GM23338 (cell line): Measurements from ENCODE around the gene DENND2A. TPM values are rescaled to one million over a fixed set of nuclear protein-coding genes. Genes with fewer than 3 reads are reported as not detected.

Experiments
- ATAC-seq: fragments of 200-7000 bp; cut with Tn5 transposase; 3 replicates; pipeline ENCODE4 v1.9.1; 2020
- DNase-seq: peaks from one replicate; pipeline ENCODE4 v3.0.0-alpha.2; 2015; ENCODE audit warnings: low spot score
- H2AFZ ChIP-seq: fragments of 200-600 bp; sonication (generic); 2 replicates; pipeline ENCODE4 v1.8.0; 2016; ENCODE audit warnings: antibody characterized with exemption, mild to moderate bottlenecking, moderate library complexity
- H3F3A ChIP-seq: fragments of 200-600 bp; sonication (generic); replicated peaks from 2 replicates; pipeline ENCODE4 v1.8.0; 2017; ENCODE audit warnings: antibody characterized with exemption, mixed run types, low read depth
- H3K27ac ChIP-seq: fragments of 200-600 bp; sonication (generic); 2 replicates; pipeline ENCODE4 v1.6.1; 2016; ENCODE audit warnings: low read depth
- H3K27me3 ChIP-seq: fragments of 200-600 bp; sonication (generic); 2 replicates; pipeline ENCODE4 v1.8.0; 2016; ENCODE audit warnings: mild to moderate bottlenecking, mixed run types, moderate library complexity; ENCODE audit not compliant: insufficient read depth
- H3K36me3 ChIP-seq: fragments of 200-600 bp; sonication (generic); 2 replicates; pipeline ENCODE4 v1.8.0; 2016; ENCODE audit warnings: mild to moderate bottlenecking; ENCODE audit not compliant: insufficient read depth
- H3K4me1 ChIP-seq: fragments of 200-600 bp; sonication (generic); 2 replicates; pipeline ENCODE4 v1.8.0; 2016; ENCODE audit warnings: mild to moderate bottlenecking, moderate library complexity; ENCODE audit not compliant: insufficient read depth
- H3K4me2 ChIP-seq: fragments of 200-600 bp; sonication (generic); 2 replicates; pipeline ENCODE4 v1.7.1; 2017; ENCODE audit warnings: mixed run types
- H3K4me3 ChIP-seq: fragments of 200-600 bp; sonication (generic); 2 replicates; pipeline ENCODE4 v1.6.1; 2016; ENCODE audit warnings: mixed run types
- H3K79me2 ChIP-seq: fragments of 200-600 bp; sonication (generic); replicated peaks from 2 replicates; pipeline ENCODE4 v1.8.0; 2017; ENCODE audit warnings: mild to moderate bottlenecking; ENCODE audit not compliant: insufficient read depth
- H3K9me2 ChIP-seq: fragments of 200-600 bp; sonication (generic); 2 replicates; pipeline ENCODE4 v1.8.0; 2017; ENCODE audit not compliant: insufficient read depth
- H4K20me1 ChIP-seq: fragments of 200-600 bp; sonication (generic); replicated peaks from 2 replicates; pipeline ENCODE4 v1.8.0; 2017; ENCODE audit warnings: mild to moderate bottlenecking; ENCODE audit not compliant: insufficient read depth
- H3K27ac Mint-ChIP-seq: 2 replicates; pipeline ENCODE4 v1.8.0; 2020; ENCODE audit warnings: inconsistent platforms, mild to moderate bottlenecking, moderate library complexity, mixed read lengths
- H3K27me3 Mint-ChIP-seq: 3 replicates; pipeline ENCODE4 v1.8.0; 2022; ENCODE audit warnings: low read depth, mild to moderate bottlenecking, moderate library complexity, mixed read lengths, inconsistent platforms; ENCODE audit not compliant: insufficient read depth, poor library complexity
- H3K36me3 Mint-ChIP-seq: 3 replicates; pipeline ENCODE4 v1.8.0; 2021; ENCODE audit warnings: low read depth, mild to moderate bottlenecking, inconsistent platforms, moderate library complexity, mixed read lengths
- H3K4me1 Mint-ChIP-seq: 3 replicates; pipeline ENCODE4 v1.8.0; 2020; ENCODE audit warnings: mild to moderate bottlenecking, inconsistent platforms, mixed read lengths
- H3K4me3 Mint-ChIP-seq: 3 replicates; pipeline ENCODE4 v1.8.0; 2021; ENCODE audit warnings: moderate library complexity, mild to moderate bottlenecking, inconsistent platforms, mixed read lengths
- H3K9me3 Mint-ChIP-seq: 3 replicates; pipeline ENCODE4 v1.8.0; 2020; ENCODE audit warnings: moderate library complexity, mild to moderate bottlenecking, inconsistent platforms, mixed read lengths
- CREB1 ChIP-seq: fragments of 250-450 bp; sonication (Bioruptor Pico); IDR thresholded peaks from 2 replicates; pipeline ENCODE4 v1.5.0; 2020; ENCODE audit warnings: low read depth, mild to moderate bottlenecking, moderate library complexity
- EZH2 ChIP-seq: fragments of 200-600 bp; sonication (generic); IDR thresholded peaks from one replicate; pipeline ENCODE4 v1.8.0; 2017; ENCODE audit warnings: antibody characterized with exemption, mild to moderate bottlenecking, low read depth; ENCODE audit not compliant: unreplicated experiment
- POLR2AphosphoS5 ChIP-seq: IDR thresholded peaks from 2 replicates; pipeline ENCODE4 v1.6.1; 2016; ENCODE audit warnings: antibody characterized with exemption, low read depth
- ZNF331 ChIP-seq: fragments of 250-450 bp; sonication (Bioruptor Pico); IDR thresholded peaks from 2 replicates; pipeline ENCODE4 v1.5.0; 2020; ENCODE audit warnings: low read depth, mild to moderate bottlenecking, moderate library complexity
- polyA plus RNA-seq: library from polyadenylated mRNA; unstranded; fragments of >200 nt; fragmentation: Nextera tagmentation; extraction: Ambion mirVana; gene quantifications from 2 replicates; pipeline ENCODE4 v1.2.1, GENCODE V29; 2016
- total RNA-seq: library from RNA; depleted of rRNA; stranded (reverse); fragments of >200 nt; shearing (Covaris generic); gene quantifications from 2 replicates; pipeline ENCODE4 v1.2.3, GENCODE V29; 2014
- TF ChIP-seq, protein P1 (sequence below): fragments of 250-450 bp; sonication (Bioruptor Pico); IDR thresholded peaks from 2 replicates; pipeline ENCODE4 v1.5.0; 2020; ENCODE audit warnings: mild to moderate bottlenecking, moderate library complexity
- TF ChIP-seq, protein P2 (sequence below): IDR thresholded peaks from 2 replicates; pipeline ENCODE4 v1.6.1; 2016; ENCODE audit warnings: antibody characterized with exemption
- TF ChIP-seq, protein P3 (sequence below), 2 experiments: fragments of 200-600 bp in 1 of 2; sonication (generic) in 1 of 2; conservative IDR thresholded peaks; 2 replicates each; pipeline versions ENCODE4 v1.5.1 to v1.6.1; 2016 to 2017; ENCODE audit warnings: antibody characterized with exemption in 2 of 2, low read depth in 2 of 2, mild to moderate bottlenecking in 2 of 2, moderate library complexity in 1 of 2
- TF ChIP-seq, protein P4 (sequence below): IDR thresholded peaks from one replicate; pipeline ENCODE4 v1.6.1; 2018; ENCODE audit warnings: antibody characterized with exemption; ENCODE audit not compliant: unreplicated experiment

Gene DENND2A
- total and polyA plus RNA-seq, 2 experiments from 2014 or later: 1.7 to 5.6 TPM

DNA sequence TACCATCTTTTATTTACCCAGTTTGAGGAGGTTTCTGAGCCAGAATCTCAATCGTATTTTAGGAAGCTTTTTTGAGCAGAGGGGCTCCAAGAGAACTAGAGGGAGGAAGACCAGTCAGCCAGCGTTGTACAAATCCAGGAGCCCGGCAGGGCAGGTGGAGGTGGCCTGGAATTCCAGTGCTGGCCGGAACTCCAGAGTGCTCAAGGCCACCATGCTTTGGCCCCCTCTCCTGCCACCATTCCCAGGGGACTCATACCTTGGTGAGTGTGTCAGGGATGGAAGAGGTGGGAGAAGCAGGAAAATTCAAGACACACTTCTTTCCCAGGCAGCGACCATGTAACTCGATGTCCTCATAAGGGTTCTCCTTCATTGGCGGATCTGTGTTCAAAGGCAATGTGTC lies 55.3 kb downstream of the DENND2A start:
- no peaks in the 10 kb centered on the region for H3K36me3 ChIP-seq
- H3K27me3 ChIP-seq: no peaks in the 10 kb centered on the region
- Mint-ChIP-seq H3K36me3 (0 out of 3 replicates have a peak, but pooled peaks cover 3% of the 10 kb centered on the region), H3K4me3 (no peak overlapping the region), H3K27ac (no peak overlapping the region), H3K27me3 (no peaks in the 10 kb centered on the region), H3K9me3 (no peaks in the 10 kb centered on the region), H3K4me1 (no peaks in the 10 kb centered on the region)
- ATAC-seq: no peak
- H3F3A ChIP-seq: no peaks in the 10 kb centered on the region
- no peaks in the 10 kb centered on the region for H3K79me2 ChIP-seq
- no peak for DNase-seq
- H3K9me2 ChIP-seq: no peaks in the 10 kb centered on the region
- no peak overlapping the region for H3K4me2 ChIP-seq
- H3K27ac ChIP-seq: no peak overlapping the region
- H4K20me1 ChIP-seq: no peaks in the 10 kb centered on the region
- no peak overlapping the region for H2AFZ ChIP-seq
- H3K4me1 ChIP-seq: no peaks in the 10 kb centered on the region
- no peak overlapping the region for H3K4me3 ChIP-seq
- TF ChIP-seq CREB1 (CRISPR knock-in tag) (no peak), EZH2 (no peak)

DNA sequence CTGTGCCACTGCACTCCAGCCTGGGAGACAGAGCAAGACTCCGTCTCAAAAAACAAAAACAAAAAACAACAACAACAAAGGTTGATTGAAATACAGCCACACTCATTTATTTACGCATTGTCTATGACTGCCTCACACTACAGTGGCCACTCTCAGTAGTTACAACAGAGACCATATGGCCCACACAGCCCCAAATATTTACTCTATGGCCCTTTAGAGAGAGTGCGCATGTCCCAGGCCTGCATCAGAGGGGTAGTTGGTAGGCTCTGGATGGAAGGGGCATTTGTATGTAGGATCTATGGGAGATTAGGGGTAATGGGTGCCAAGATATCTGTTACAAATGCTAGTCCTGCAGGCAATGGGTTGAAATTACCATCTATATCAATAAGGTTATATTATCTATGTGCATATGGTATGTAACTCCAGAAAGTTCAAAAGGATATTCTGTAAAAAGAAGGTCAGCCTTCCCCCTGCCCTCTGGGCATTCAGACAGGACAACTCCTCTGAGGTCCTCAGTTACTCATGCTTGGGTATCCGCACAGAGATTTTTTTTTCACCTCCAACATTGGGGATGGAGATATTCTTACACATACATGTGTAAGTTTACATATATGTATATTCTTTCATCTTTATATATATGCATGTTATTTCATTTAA lies 56.3 kb downstream of the DENND2A start:
- H3K27me3 Mint-ChIP-seq: no peaks in the 10 kb centered on the region
- H3K79me2 ChIP-seq: no peaks in the 10 kb centered on the region
- H3K36me3 ChIP-seq: no peaks in the 10 kb centered on the region
- H3F3A ChIP-seq: no peaks in the 10 kb centered on the region
- no peaks in the 10 kb centered on the region for H3K9me3 Mint-ChIP-seq
- no peak for ATAC-seq
- H3K4me1 Mint-ChIP-seq: no peaks in the 10 kb centered on the region
- no peaks in the 10 kb centered on the region for H3K27me3 ChIP-seq
- H3K4me3 Mint-ChIP-seq: no peak overlapping the region
- no peak overlapping the region for H3K27ac Mint-ChIP-seq
- no peak overlapping the region for H3K4me3 ChIP-seq
- no peak overlapping the region for H3K4me2 ChIP-seq
- no peak for DNase-seq
- H4K20me1 ChIP-seq: no peaks in the 10 kb centered on the region
- no peaks in the 10 kb centered on the region for H3K9me2 ChIP-seq
- H3K36me3 Mint-ChIP-seq: 0 out of 3 replicates have a peak, but pooled peaks cover 3% of the 10 kb centered on the region
- no peak overlapping the region for H3K27ac ChIP-seq
- H3K4me1 ChIP-seq: no peaks in the 10 kb centered on the region
- H2AFZ ChIP-seq: no peak overlapping the region
- TF ChIP-seq, protein P1, sequence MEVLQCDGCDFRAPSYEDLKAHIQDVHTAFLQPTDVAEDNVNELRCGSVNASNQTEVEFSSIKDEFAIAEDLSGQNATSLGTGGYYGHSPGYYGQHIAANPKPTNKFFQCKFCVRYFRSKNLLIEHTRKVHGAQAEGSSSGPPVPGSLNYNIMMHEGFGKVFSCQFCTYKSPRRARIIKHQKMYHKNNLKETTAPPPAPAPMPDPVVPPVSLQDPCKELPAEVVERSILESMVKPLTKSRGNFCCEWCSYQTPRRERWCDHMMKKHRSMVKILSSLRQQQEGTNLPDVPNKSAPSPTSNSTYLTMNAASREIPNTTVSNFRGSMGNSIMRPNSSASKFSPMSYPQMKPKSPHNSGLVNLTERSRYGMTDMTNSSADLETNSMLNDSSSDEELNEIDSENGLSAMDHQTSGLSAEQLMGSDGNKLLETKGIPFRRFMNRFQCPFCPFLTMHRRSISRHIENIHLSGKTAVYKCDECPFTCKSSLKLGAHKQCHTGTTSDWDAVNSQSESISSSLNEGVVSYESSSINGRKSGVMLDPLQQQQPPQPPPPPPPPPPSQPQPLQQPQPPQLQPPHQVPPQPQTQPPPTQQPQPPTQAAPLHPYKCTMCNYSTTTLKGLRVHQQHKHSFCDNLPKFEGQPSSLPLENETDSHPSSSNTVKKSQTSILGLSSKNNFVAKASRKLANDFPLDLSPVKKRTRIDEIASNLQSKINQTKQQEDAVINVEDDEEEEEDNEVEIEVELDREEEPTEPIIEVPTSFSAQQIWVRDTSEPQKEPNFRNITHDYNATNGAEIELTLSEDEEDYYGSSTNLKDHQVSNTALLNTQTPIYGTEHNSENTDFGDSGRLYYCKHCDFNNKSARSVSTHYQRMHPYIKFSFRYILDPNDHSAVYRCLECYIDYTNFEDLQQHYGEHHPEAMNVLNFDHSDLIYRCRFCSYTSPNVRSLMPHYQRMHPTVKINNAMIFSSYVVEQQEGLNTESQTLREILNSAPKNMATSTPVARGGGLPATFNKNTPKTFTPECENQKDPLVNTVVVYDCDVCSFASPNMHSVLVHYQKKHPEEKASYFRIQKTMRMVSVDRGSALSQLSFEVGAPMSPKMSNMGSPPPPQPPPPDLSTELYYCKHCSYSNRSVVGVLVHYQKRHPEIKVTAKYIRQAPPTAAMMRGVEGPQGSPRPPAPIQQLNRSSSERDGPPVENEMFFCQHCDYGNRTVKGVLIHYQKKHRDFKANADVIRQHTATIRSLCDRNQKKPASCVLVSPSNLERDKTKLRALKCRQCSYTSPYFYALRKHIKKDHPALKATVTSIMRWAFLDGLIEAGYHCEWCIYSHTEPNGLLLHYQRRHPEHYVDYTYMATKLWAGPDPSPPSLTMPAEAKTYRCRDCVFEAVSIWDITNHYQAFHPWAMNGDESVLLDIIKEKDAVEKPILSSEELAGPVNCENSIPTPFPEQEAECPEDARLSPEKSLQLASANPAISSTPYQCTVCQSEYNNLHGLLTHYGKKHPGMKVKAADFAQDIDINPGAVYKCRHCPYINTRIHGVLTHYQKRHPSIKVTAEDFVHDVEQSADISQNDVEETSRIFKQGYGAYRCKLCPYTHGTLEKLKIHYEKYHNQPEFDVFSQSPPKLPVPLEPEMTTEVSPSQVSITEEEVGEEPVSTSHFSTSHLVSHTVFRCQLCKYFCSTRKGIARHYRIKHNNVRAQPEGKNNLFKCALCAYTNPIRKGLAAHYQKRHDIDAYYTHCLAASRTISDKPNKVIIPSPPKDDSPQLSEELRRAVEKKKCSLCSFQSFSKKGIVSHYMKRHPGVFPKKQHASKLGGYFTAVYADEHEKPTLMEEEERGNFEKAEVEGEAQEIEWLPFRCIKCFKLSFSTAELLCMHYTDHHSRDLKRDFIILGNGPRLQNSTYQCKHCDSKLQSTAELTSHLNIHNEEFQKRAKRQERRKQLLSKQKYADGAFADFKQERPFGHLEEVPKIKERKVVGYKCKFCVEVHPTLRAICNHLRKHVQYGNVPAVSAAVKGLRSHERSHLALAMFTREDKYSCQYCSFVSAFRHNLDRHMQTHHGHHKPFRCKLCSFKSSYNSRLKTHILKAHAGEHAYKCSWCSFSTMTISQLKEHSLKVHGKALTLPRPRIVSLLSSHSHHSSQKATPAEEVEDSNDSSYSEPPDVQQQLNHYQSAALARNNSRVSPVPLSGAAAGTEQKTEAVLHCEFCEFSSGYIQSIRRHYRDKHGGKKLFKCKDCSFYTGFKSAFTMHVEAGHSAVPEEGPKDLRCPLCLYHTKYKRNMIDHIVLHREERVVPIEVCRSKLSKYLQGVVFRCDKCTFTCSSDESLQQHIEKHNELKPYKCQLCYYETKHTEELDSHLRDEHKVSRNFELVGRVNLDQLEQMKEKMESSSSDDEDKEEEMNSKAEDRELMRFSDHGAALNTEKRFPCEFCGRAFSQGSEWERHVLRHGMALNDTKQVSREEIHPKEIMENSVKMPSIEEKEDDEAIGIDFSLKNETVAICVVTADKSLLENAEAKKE: no peak
- TF ChIP-seq, protein P2, sequence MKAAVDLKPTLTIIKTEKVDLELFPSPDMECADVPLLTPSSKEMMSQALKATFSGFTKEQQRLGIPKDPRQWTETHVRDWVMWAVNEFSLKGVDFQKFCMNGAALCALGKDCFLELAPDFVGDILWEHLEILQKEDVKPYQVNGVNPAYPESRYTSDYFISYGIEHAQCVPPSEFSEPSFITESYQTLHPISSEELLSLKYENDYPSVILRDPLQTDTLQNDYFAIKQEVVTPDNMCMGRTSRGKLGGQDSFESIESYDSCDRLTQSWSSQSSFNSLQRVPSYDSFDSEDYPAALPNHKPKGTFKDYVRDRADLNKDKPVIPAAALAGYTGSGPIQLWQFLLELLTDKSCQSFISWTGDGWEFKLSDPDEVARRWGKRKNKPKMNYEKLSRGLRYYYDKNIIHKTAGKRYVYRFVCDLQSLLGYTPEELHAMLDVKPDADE: no peak
- TF ChIP-seq, protein P3, sequence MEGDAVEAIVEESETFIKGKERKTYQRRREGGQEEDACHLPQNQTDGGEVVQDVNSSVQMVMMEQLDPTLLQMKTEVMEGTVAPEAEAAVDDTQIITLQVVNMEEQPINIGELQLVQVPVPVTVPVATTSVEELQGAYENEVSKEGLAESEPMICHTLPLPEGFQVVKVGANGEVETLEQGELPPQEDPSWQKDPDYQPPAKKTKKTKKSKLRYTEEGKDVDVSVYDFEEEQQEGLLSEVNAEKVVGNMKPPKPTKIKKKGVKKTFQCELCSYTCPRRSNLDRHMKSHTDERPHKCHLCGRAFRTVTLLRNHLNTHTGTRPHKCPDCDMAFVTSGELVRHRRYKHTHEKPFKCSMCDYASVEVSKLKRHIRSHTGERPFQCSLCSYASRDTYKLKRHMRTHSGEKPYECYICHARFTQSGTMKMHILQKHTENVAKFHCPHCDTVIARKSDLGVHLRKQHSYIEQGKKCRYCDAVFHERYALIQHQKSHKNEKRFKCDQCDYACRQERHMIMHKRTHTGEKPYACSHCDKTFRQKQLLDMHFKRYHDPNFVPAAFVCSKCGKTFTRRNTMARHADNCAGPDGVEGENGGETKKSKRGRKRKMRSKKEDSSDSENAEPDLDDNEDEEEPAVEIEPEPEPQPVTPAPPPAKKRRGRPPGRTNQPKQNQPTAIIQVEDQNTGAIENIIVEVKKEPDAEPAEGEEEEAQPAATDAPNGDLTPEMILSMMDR (conservative IDR thresholded peaks at IDR 0.05; ENCODE audit: low read depth in 2 of 2): no peak
- TF ChIP-seq ZNF331 (CRISPR knock-in tag): no peak
- no peak for TF ChIP-seq CREB1 (CRISPR knock-in tag)
- TF ChIP-seq, protein P4, sequence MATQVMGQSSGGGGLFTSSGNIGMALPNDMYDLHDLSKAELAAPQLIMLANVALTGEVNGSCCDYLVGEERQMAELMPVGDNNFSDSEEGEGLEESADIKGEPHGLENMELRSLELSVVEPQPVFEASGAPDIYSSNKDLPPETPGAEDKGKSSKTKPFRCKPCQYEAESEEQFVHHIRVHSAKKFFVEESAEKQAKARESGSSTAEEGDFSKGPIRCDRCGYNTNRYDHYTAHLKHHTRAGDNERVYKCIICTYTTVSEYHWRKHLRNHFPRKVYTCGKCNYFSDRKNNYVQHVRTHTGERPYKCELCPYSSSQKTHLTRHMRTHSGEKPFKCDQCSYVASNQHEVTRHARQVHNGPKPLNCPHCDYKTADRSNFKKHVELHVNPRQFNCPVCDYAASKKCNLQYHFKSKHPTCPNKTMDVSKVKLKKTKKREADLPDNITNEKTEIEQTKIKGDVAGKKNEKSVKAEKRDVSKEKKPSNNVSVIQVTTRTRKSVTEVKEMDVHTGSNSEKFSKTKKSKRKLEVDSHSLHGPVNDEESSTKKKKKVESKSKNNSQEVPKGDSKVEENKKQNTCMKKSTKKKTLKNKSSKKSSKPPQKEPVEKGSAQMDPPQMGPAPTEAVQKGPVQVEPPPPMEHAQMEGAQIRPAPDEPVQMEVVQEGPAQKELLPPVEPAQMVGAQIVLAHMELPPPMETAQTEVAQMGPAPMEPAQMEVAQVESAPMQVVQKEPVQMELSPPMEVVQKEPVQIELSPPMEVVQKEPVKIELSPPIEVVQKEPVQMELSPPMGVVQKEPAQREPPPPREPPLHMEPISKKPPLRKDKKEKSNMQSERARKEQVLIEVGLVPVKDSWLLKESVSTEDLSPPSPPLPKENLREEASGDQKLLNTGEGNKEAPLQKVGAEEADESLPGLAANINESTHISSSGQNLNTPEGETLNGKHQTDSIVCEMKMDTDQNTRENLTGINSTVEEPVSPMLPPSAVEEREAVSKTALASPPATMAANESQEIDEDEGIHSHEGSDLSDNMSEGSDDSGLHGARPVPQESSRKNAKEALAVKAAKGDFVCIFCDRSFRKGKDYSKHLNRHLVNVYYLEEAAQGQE: no peak
- no peak for TF ChIP-seq POLR2AphosphoS5
